CD8-positive, alpha-beta memory T cell (primary cell): Measurements from ENCODE around the gene RAB11FIP4. TPM values are rescaled to one million over a fixed set of nuclear protein-coding genes. Genes with fewer than 3 reads are reported as not detected.

Experiments used
- CTCF ChIA-PET: fragments of 350-600 bp; sonication (Branson Sonifier 250); formaldehyde crosslinking; loops from one replicate; lab custom pipeline; 2021; ENCODE audit warnings: antibody characterized with exemption; lab: Charles Lee
- POLR2A ChIA-PET: fragments of 350-600 bp; sonication (Branson Sonifier 250); formaldehyde crosslinking; loops from one replicate; lab custom pipeline; 2021; ENCODE audit warnings: antibody characterized with exemption; lab: Charles Lee
- DNase-seq, 5 donors: peaks; one replicate each; pipeline versions ENCODE4 v3.0.0 to v3.0.0-alpha.2; 2020 to 2022; ENCODE audit warnings: mixed read lengths in 1 of 5
- H3K27ac ChIP-seq: one replicate; pipeline ENCODE4 v1.7.0; 2013; ENCODE audit warnings: low read depth, mild to moderate bottlenecking, low read length, moderate library complexity
- H3K27me3 ChIP-seq: 2 replicates; pipeline ENCODE4 v1.7.0; 2013; ENCODE audit warnings: low read length, mild to moderate bottlenecking; ENCODE audit not compliant: insufficient read depth, poor library complexity, severe bottlenecking
- H3K36me3 ChIP-seq: 2 replicates; pipeline ENCODE4 v1.7.0; 2013; ENCODE audit warnings: mild to moderate bottlenecking, low read length, moderate library complexity; ENCODE audit not compliant: insufficient read depth
- H3K4me1 ChIP-seq: 2 replicates; pipeline ENCODE4 v1.7.0; 2013; ENCODE audit warnings: mild to moderate bottlenecking, low read length, moderate library complexity; ENCODE audit not compliant: insufficient read depth
- H3K4me3 ChIP-seq: 2 replicates; pipeline ENCODE4 v1.7.0; 2013; ENCODE audit warnings: mild to moderate bottlenecking, low read length
- H3K9me3 ChIP-seq: 2 replicates; pipeline ENCODE4 v1.7.0; 2013; ENCODE audit warnings: mild to moderate bottlenecking, low read length
- H3K27ac Mint-ChIP-seq, 8 donors: one replicate each; pipeline ENCODE4 v1.8.0; 2020 to 2021; ENCODE audit warnings: mixed read lengths in 8 of 8, mild to moderate bottlenecking in 6 of 8, inconsistent platforms in 3 of 8, moderate library complexity in 3 of 8
- H3K27me3 Mint-ChIP-seq, 2 donors: one replicate each; pipeline ENCODE4 v1.8.0; 2020 to 2021; ENCODE audit warnings: mixed read lengths in 2 of 2, mild to moderate bottlenecking in 1 of 2, moderate library complexity in 1 of 2
- H3K36me3 Mint-ChIP-seq, 3 donors: one replicate each; pipeline ENCODE4 v1.8.0; 2020 to 2021; ENCODE audit warnings: mixed read lengths in 3 of 3, inconsistent platforms in 1 of 3, mild to moderate bottlenecking in 1 of 3
- H3K4me1 Mint-ChIP-seq, 3 donors: one replicate each; pipeline ENCODE4 v1.8.0; 2020 to 2021; ENCODE audit warnings: mixed read lengths in 3 of 3, inconsistent platforms in 1 of 3, mild to moderate bottlenecking in 1 of 3
- H3K4me3 Mint-ChIP-seq, 7 donors: one replicate each; pipeline ENCODE4 v1.8.0; 2020 to 2021; ENCODE audit warnings: mixed read lengths in 7 of 7, mild to moderate bottlenecking in 6 of 7, moderate library complexity in 4 of 7, inconsistent platforms in 2 of 7
- H3K9me3 Mint-ChIP-seq, 5 donors: one replicate each; pipeline ENCODE4 v1.8.0; 2020 to 2022; ENCODE audit warnings: mixed read lengths in 5 of 5, mild to moderate bottlenecking in 3 of 5, moderate library complexity in 2 of 5, inconsistent platforms in 1 of 5
- polyA plus RNA-seq: library from polyadenylated mRNA; unstranded; fragments of 300-500 nt; fragmentation: Illumina TruSeq; gene quantifications from one replicate; pipeline ENCODE4 v1.2.3, GENCODE V29; 2021
- total RNA-seq, 2 experiments: library from RNA; stranded (reverse); gene quantifications; one replicate each; pipeline ENCODE4 v1.2.3, GENCODE V29; 2021

RAB11FIP4 gene
- total and polyA plus RNA-seq, 3 experiments from 2014 or later: 15.1 to 26.8 (median 17.4) TPM

- H3K27me3 ChIP-seq: no peaks in the 10 kb centered on the region
- no peak for DNase-seq
- peaks cover 69 to 73% (median 73%) of the 10 kb centered on the region in 3 donors for H3K4me1 Mint-ChIP-seq
- no peaks in the 10 kb centered on the region for H3K9me3 ChIP-seq
- H3K27me3 Mint-ChIP-seq: no peaks in the 10 kb centered on the region
- no peaks in the 10 kb centered on the region for H3K9me3 Mint-ChIP-seq
- ChIA-PET POLR2A (no interaction called here), CTCF (interaction anchor here (1.5 to 5.6 kb wide), 2 partner anchors 20 to 53 kb away, joined by 3 to 40 read pairs; no protein-coding TSS in a partner anchor)
- H3K27ac Mint-ChIP-seq: peak overlapping the region; percentile 91 to 99 (median 96)
- peaks cover 67% of the 10 kb centered on the region for H3K4me1 ChIP-seq
- peak overlapping the region; percentile 87 to 93 (median 90) for H3K4me3 Mint-ChIP-seq
- peak overlapping the region; percentile 80 for H3K27ac ChIP-seq
- peaks cover 0 to 6% (median 0%) of the 10 kb centered on the region in 3 donors for H3K36me3 Mint-ChIP-seq
- no peaks in the 10 kb centered on the region for H3K36me3 ChIP-seq
- H3K4me3 ChIP-seq: peak overlapping the region; percentile 73
These were observed 98.7 kb downstream of the RAB11FIP4 start for GRCh38 chr17:31490019-31490650.

- Histone ChIP-seq H3K9me3 (no peaks in the 10 kb centered on the region), H3K36me3 (no peaks in the 10 kb centered on the region), H3K4me1 (peaks cover 74% of the 10 kb centered on the region), H3K27me3 (no peaks in the 10 kb centered on the region), H3K27ac (no peak overlapping the region), H3K4me3 (no peak overlapping the region)
- Mint-ChIP-seq H3K4me1 (peaks cover 74 to 80% (median 78%) of the 10 kb centered on the region in 3 donors), H3K4me3 (peak overlapping the region; percentile 61 to 91 (median 87)), H3K9me3 (no peaks in the 10 kb centered on the region), H3K36me3 (peaks cover 0 to 6% (median 0%) of the 10 kb centered on the region in 3 donors), H3K27me3 (no peaks in the 10 kb centered on the region), H3K27ac (peak overlapping the region; percentile 79 to 99 (median 96))
- ChIA-PET POLR2A (interaction anchor here (4.9 kb wide), 1 partner anchor 18 kb away, joined by 39 read pairs; no protein-coding TSS in a partner anchor), CTCF (interaction anchor here (5.6 kb wide), 1 partner anchor 19 kb away, joined by 40 read pairs; no protein-coding TSS in a partner anchor)
- DNase-seq: no peak
These were observed 99.3 kb downstream of the RAB11FIP4 start for GRCh38 chr17:31490671-31491375.

DNA sequence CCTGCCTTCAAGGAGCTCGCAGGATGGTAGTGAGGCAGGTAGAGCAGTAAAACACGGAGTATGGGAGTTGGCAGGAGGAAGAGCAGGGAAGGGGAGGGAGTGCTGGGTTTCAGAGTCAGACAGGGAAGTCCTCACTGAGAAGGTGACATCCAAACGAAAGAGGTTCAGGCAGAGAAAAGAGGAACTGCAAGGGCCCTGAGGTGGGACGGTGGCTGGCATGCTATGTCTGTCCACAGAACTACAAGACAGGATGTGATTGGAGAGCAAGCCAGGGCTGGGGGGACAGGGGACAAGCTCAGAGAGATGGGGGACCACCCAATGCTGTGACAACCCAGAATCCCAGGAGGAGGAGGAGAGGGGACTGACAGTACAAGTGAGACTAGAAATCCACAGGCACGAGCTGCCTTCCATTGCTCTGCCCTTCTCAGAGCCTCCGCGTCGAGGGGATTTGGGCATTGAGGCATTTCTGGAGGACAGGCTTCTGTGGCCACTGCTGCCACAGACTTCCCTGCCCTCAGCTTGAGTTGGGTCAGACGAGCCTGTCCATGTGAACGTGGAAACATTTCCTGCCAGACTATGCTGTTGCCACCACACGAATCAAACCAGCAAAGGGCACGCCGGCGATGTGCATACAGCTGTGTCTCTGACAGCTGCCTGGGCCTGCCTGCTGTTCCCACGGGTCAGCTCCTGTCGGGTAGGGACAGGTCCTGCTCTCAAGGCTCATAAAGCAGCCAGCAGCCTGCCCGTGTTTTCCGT lies 100.1 kb downstream of the RAB11FIP4 start:
- POLR2A ChIA-PET: interaction anchor here (0.6 to 4.9 kb wide), 2 partner anchors 17 to 25 kb away, joined by 3 to 39 read pairs; no protein-coding TSS in a partner anchor

GRCh38 chr17:31492206-31492605 lies 100.7 kb downstream of the RAB11FIP4 start:
- Mint-ChIP-seq H3K36me3 (peaks cover 0 to 6% (median 0%) of the 10 kb centered on the region in 3 donors), H3K4me1 (peaks cover 77 to 89% (median 85%) of the 10 kb centered on the region in 3 donors), H3K4me3 (peak overlapping the region in 6 of 7 donors; percentile 59 to 91 (median 83)), H3K27ac (peak overlapping the region; percentile 87 to 99 (median 97)), H3K9me3 (no peaks in the 10 kb centered on the region), H3K27me3 (no peaks in the 10 kb centered on the region)
- Histone ChIP-seq H3K27ac (no peak overlapping the region), H3K4me1 (peaks cover 82% of the 10 kb centered on the region), H3K36me3 (no peaks in the 10 kb centered on the region), H3K4me3 (no peak overlapping the region), H3K27me3 (no peaks in the 10 kb centered on the region), H3K9me3 (no peaks in the 10 kb centered on the region)
- CTCF ChIA-PET: interaction anchor here (5.0 kb wide), 1 partner anchor 18 kb away, joined by 48 read pairs; no protein-coding TSS in a partner anchor
- DNase-seq: no peak
- POLR2A ChIA-PET: interaction anchor here (1.4 to 4.9 kb wide), 2 partner anchors 17 to 20 kb away, joined by 3 to 39 read pairs; no protein-coding TSS in a partner anchor

More for the DNA sequence above, 100.1 kb downstream of the RAB11FIP4 start:
- peak overlapping the region; percentile 26 to 91 (median 79) for H3K4me3 Mint-ChIP-seq
- Histone ChIP-seq H3K27me3 (no peaks in the 10 kb centered on the region), H3K9me3 (no peaks in the 10 kb centered on the region), H3K4me3 (peak overlapping the region; percentile 21), H3K36me3 (no peaks in the 10 kb centered on the region), H3K4me1 (peaks cover 82% of the 10 kb centered on the region), H3K27ac (no peak overlapping the region)
- peaks cover 79 to 88% (median 86%) of the 10 kb centered on the region in 3 donors for H3K4me1 Mint-ChIP-seq
- peak overlapping the region; percentile 79 to 99 (median 97) for H3K27ac Mint-ChIP-seq
- H3K36me3 Mint-ChIP-seq: peaks cover 0 to 6% (median 0%) of the 10 kb centered on the region in 3 donors
- no peak for DNase-seq
- H3K9me3 Mint-ChIP-seq: no peaks in the 10 kb centered on the region
- H3K27me3 Mint-ChIP-seq: no peaks in the 10 kb centered on the region
- CTCF ChIA-PET: no interaction called here

- Mint-ChIP-seq H3K4me1 (peaks cover 81 to 94% (median 89%) of the 10 kb centered on the region in 3 donors), H3K27me3 (no peaks in the 10 kb centered on the region), H3K4me3 (peak overlapping the region; percentile 59 to 91 (median 79)), H3K9me3 (no peaks in the 10 kb centered on the region), H3K27ac (peak overlapping the region; percentile 87 to 99 (median 97)), H3K36me3 (peaks cover 0 to 6% (median 0%) of the 10 kb centered on the region in 3 donors)
- DNase-seq: peak in 3 of 5 donors; percentile 30 to 74 (median 42)
- H3K4me1 ChIP-seq: peaks cover 89% of the 10 kb centered on the region
- CTCF ChIA-PET: interaction anchor here (2.5 to 5.0 kb wide), 2 partner anchors 17 to 32 kb away, joined by 10 to 48 read pairs; no protein-coding TSS in a partner anchor
- H3K36me3 ChIP-seq: no peaks in the 10 kb centered on the region
- no peaks in the 10 kb centered on the region for H3K27me3 ChIP-seq
- peak overlapping the region; percentile 46 for H3K4me3 ChIP-seq
- H3K9me3 ChIP-seq: no peaks in the 10 kb centered on the region
- H3K27ac ChIP-seq: peak overlapping the region; percentile 46
- POLR2A ChIA-PET: interaction anchor here (1.4 to 4.9 kb wide), 3 partner anchors 16 to 29 kb away, joined by 3 to 39 read pairs (median 4); no protein-coding TSS in a partner anchor
These were observed 101.6 kb downstream of the RAB11FIP4 start for GRCh38 chr17:31492880-31493655.

DNA sequence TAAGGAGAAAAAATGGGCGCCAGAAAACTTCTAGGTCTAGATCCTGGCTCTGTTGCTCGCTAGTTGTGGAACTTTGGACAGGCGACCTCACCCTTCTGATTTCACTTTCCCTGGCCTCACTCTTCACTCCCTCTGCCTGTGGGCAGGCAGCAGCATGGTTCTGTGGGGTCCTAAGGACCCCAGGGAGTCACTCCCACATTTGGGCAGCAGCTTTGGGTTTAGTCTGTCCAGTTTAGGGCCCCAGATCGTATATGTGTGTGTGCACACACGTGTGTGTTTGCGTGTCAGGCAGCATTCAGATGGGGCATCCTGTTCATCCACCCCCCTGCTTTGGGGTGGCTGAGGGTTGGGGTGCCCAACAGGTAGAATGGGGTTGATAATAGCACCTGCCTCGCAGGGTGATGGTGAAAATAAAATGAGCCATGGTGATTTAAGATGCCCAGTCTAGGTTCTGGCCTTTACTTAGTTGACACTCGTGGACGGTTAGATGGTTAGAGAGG lies 102.2 kb downstream of the RAB11FIP4 start:
- peak overlapping the region; percentile 46 for H3K4me3 ChIP-seq
- POLR2A ChIA-PET: interaction anchor here (1.0 to 4.9 kb wide), 7 partner anchors 8 to 56 kb away, joined by 3 to 39 read pairs (median 3); no protein-coding TSS in a partner anchor
- no peaks in the 10 kb centered on the region for H3K36me3 ChIP-seq
- Mint-ChIP-seq H3K36me3 (peaks cover 0 to 6% (median 0%) of the 10 kb centered on the region in 3 donors), H3K4me3 (peak overlapping the region; percentile 54 to 91 (median 79)), H3K27ac (peak overlapping the region; percentile 87 to 99 (median 97)), H3K4me1 (peaks cover 86 to 100% (median 91%) of the 10 kb centered on the region in 3 donors), H3K9me3 (no peaks in the 10 kb centered on the region), H3K27me3 (no peaks in the 10 kb centered on the region)
- CTCF ChIA-PET: interaction anchor here (1.3 to 5.0 kb wide), 4 partner anchors 12 to 57 kb away, joined by 5 to 48 read pairs (median 8); no protein-coding TSS in a partner anchor
- no peak for DNase-seq
- no peaks in the 10 kb centered on the region for H3K9me3 ChIP-seq
- no peaks in the 10 kb centered on the region for H3K27me3 ChIP-seq
- peak overlapping the region; percentile 46 for H3K27ac ChIP-seq
- peaks cover 94% of the 10 kb centered on the region for H3K4me1 ChIP-seq
